H4 (cell line): ENCODE measurements around the gene PLXNA4. TPM values are rescaled to one million over a fixed set of nuclear protein-coding genes. Genes with fewer than 3 reads are reported as not detected.

Source experiments
- DNase-seq: peaks from one replicate; pipeline ENCODE4 v3.0.0-alpha.2; 2015; ENCODE audit warnings: low spot score
- total RNA-seq: library from RNA; depleted of rRNA; stranded (reverse); fragments of >200 nt; shearing (Covaris generic); gene quantifications from 2 replicates; pipeline ENCODE4 v1.2.3, GENCODE V29; 2014

PLXNA4 gene
- total RNA-seq, 1 experiment from 2014 or later = 0.19 TPM

GRCh38 chr7:132149436-132150304 is 426.6 kb downstream of the PLXNA4 start:
- DNase-seq = no peak

DNA sequence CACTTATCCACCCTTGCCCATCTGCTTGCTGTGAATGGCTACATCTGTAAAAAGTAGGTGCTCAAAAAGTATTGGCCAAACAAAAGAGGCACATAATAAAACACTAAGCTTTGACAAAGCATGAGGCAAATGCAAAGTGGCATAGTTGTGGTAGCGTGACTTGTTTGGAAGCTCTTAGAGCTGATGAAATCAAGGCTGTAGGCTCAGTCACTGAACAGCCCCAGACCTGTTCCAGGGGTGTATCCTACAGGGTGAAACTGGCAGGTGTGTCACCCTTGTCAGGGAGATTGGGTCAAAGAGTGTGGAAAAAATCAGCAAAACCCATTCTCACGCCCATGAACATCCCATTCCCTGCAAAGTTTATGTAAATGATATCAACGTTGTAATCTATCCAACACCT is 427.4 kb downstream of the PLXNA4 start:
- DNase-seq = no peak

GRCh38 chr7:132145466-132145865 is 430.8 kb downstream of the PLXNA4 start:
- peak; percentile 84 for DNase-seq

DNA sequence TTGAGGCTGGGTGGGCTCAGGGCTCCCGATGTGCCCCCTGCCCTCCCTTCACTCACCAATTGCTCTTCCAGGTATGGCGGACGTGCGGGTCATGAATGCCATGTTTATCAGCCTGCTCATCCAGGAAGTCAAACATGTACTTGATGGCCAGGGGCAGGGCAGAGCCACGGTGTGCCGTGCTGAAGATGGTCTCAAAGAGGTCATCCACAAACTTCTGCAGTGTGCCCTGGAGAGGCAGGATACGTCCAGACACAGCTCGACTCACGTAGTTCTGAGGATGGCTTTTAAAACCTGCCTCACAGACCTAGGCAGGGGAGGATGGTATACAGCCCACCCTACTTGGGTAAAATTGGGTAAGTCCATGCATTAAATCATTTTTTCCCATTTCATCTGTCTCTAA is 431.2 kb downstream of the PLXNA4 start:
- DNase-seq = no peak

DNA sequence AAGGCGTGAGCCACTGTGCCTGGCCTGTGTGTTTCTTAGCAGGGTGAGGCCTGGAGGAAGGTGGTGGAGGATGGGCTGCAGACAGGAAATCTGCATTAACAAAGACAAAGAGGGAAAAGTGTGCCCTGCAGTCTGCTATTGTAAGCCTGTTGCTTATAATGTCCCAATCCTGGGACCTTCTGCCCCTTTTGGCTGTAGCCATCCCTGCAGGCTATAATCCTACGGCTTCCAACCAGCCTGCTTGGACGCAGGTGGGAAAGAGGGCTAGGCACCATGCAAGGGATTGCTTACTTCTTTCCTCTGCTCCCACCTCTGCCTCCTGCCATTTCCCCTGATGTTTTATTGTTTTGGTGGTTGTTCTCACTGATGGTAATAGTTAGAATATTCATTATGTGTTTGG is 434.3 kb downstream of the PLXNA4 start:
- no peak for DNase-seq

DNA sequence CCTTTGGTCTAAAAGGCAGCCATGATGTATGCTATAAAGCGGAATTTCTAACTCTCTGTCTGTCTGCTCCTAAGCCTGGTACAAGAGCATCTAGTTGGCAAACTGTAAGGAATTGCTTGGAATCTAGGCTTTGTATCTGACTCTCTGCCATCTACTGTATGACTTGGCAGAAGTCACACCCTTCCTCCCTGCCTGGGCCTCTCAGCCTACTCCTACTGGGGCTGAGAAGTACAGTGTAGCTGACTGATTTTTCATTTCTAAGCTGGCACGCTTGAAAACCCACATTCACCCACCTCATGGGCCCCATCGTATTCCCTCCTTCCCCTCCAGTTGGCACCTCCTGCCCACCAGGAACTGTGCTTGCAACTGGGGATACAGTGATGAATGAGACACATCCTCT is 435.2 kb downstream of the PLXNA4 start:
- DNase-seq = no peak

DNA sequence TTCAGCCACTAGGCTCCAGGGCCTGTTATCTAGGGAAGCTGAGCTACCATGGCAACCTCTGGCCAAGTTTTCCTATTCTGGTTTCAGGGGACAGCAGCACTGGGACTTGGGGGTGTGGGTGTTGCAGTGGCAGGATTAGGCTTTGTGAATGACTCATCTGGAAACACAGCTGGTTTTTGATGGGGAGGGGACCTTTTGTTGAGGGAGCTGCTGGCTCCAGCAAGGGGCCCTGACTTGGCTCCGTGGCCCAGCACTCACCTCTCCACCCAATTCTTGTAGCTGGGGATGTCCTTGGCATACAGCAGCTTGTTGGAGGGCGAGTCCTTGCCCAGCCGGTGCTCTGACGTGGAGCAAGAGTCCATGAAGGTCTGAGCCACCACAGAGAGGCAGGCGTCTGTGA is 435.9 kb downstream of the PLXNA4 start:
- DNase-seq = no peak

- DNase-seq = no peak
Observed at GRCh38 chr7:132138817-132139216, 437.5 kb downstream of the PLXNA4 start.

DNA sequence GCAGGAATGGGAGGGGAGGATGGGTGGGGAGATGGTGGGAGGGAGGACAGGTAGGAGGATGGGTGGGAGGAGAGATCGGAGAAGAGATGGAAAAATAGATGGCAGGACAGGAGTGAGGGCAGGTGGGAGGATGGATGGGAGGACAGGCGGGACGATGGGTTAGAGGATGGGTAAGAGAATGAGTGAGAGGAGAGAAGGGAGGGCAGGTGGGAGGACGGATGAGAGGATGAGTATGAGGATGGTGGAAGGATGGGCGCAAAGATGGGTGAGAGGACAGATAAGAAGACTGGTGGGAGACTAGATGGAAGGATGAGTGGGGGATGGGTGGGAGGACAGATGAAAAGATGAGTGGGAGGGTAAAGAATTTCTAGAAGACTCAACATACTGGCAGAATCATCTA is 438.6 kb downstream of the PLXNA4 start:
- DNase-seq = no peak

GRCh38 chr7:132135746-132136385 is 440.4 kb downstream of the PLXNA4 start:
- no peak for DNase-seq

- no peak for DNase-seq
Observed at GRCh38 chr7:132134814-132135445, 441.3 kb downstream of the PLXNA4 start.

- no peak for DNase-seq
Observed at GRCh38 chr7:132133501-132133900, 442.8 kb downstream of the PLXNA4 start.

DNA sequence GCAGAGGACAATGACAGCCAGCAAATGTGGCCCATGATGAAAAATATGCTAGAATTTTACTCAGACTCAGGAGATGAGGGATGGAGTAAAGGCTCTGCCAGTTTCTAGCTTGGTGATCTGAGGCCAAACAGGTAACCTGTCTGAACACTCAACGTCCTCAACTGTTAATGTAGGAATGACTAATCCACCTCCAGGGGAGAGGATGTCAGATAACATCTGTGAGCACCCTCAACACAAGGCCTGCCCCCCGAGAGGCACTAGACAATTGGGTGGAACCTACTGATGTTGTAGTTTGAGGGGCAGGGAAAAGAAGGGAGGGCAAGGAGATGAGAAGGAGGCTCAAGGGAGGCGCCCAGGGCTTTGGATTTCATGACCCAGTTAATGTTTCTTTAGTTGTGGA is 445.1 kb downstream of the PLXNA4 start:
- no peak for DNase-seq

DNA sequence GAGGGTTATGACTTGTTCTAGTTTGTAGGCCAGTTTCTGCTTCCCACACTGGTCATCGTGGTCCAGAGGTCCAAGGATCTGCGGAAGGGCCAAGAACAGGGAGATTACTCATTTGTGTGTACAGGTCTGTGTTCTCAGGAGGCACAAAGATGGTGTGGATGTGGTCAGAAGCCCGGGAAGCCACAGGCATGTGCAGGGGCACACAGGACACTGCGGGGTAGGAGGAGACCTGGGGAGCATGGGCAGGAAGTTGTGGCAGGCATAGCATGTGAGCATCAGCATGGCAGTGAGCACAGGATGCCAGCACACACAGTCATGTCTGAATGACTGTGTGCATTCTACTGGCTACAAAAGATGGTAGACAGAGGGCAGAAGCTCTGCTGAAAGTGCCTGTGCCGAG is 445.8 kb downstream of the PLXNA4 start:
- DNase-seq = peak; percentile 66

DNA sequence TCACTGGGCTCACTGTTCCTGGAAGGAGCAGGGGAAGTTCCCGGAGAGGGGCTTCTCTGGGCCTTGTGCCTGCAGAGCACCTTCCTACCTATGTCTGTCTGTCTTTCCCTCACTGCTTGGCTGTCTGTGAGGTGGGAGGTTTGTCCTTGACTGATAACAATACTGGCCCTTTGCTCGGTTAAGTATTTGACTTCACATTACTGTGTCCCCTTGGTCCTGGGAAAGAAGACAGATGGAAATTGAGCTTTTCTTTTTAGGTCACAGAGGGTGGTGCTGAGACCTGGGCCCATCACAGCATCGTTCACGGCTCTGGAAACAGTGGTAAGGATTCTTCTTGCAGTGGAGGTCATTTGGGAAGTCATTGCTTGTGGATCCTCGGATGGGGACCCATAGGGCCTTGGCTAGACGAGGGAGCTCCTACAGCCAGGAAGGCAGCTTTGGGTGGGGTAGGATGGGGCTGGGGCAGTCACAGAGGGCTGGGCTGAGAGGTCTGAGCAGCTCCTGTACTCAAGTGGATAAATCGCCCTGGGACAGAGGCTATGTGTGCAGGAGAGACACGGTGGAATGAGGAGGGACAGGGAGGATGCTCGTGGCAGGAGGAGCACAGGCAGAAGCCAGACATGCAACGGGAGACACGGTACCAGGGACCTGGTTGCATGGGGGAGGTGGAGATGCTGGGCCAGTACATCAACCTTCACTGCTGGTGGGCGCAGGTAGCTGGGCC is 450.2 kb downstream of the PLXNA4 start:
- DNase-seq = no peak

DNA sequence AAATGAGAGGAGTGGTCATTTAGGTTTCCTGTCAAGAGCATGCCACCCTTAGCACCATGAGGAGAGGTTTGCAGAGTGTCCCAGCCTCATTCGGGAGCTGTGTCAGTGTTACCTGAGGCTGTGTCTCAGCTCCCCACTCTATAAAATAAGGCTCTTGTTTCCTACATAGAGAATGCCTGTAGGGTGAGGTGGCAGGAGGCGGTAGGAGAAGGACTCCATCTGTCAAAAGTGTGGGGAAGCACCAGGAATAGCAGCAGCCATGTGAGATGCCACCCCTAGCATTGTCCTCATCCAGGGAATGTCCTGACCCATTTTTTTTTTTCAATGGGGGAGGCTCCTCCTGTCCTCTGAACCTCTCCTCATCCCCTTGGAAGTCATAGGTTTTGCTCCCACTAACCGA is 451.2 kb downstream of the PLXNA4 start:
- DNase-seq = no peak

GRCh38 chr7:132124575-132124974 is 451.7 kb downstream of the PLXNA4 start:
- no peak for DNase-seq

GRCh38 chr7:132123773-132124172 is 452.5 kb downstream of the PLXNA4 start:
- DNase-seq = no peak

DNA sequence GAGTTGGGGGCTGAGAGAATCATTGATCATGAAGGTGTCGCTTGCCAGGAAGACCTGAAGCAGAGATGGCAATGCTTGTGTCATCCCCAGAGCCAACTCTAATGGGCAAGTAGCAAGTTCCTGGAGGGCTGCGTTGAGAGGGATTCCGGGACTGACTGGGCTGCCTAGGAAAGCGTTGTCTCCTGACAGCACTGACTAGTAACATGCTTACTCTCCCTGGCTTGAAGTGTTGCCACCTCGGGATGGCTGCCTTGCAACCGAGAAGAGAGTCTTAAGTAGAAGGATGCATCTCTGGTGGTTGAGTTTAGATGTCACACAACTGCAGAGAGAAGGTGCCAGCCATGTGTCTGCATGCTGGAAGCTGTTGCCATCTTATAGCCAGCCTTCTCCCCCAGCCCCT is 453.4 kb downstream of the PLXNA4 start:
- no peak for DNase-seq

- DNase-seq = no peak
Observed at GRCh38 chr7:132121987-132122386, 454.3 kb downstream of the PLXNA4 start.

DNA sequence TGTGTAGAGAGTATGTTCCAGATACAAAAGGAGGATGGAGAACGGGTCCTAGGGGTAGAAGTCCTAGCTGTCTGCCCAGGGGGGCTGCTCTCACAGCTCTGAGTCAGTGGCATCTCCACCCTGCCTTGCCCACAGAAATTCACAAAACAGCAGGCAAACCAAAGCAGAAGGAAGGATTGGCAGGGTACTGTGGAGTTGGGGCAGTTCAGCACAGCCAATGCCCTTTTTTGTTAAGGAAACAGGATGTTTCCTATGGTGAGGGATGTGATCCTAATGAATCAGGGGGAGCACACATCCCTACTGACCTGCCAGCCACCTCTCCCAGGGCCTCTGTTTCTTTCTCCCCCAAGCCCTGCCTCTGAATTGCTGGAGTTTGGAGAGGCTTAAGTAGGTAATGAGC is 457.6 kb downstream of the PLXNA4 start:
- DNase-seq = no peak

- no peak for DNase-seq
Observed at GRCh38 chr7:132117636-132118035, 458.6 kb downstream of the PLXNA4 start.
